Neural crest cell (in vitro differentiated cells): ENCODE results near the gene CWC22. TPM values are rescaled to one million over a fixed set of nuclear protein-coding genes. Genes with fewer than 3 reads are reported as not detected.
A peak's percentile ranks its signal among the peaks of the same experiment; 100 is the strongest.

Source experiments
- DNase-seq: peaks from one replicate; pipeline ENCODE4 v3.0.0; 2021; ENCODE audit warnings: low read depth, mixed read lengths, low spot score
- H3K27ac Mint-ChIP-seq: one replicate; pipeline ENCODE4 v1.8.0; 2021; ENCODE audit warnings: mild to moderate bottlenecking, mixed read lengths; ENCODE audit not compliant: unreplicated experiment
- H3K27me3 Mint-ChIP-seq: 2 replicates; pipeline ENCODE4 v1.8.0; 2021; ENCODE audit warnings: low read depth, mild to moderate bottlenecking, mixed read lengths
- H3K36me3 Mint-ChIP-seq: 2 replicates; pipeline ENCODE4 v1.8.0; 2021; ENCODE audit warnings: low read depth, mild to moderate bottlenecking, mixed read lengths
- H3K4me1 Mint-ChIP-seq: 2 replicates; pipeline ENCODE4 v1.8.0; 2021; ENCODE audit warnings: mixed read lengths
- H3K4me3 Mint-ChIP-seq: one replicate; pipeline ENCODE4 v1.8.0; 2021; ENCODE audit warnings: mild to moderate bottlenecking, mixed read lengths
- H3K9me3 Mint-ChIP-seq: 2 replicates; pipeline ENCODE4 v1.8.0; 2021; ENCODE audit warnings: mixed read lengths
- CTCF ChIP-seq: fragments of 200-600 bp; sonication (generic); conservative IDR thresholded peaks from 2 replicates; pipeline ENCODE4 v1.5.0; 2021; ENCODE audit warnings: antibody characterized with exemption, mild to moderate bottlenecking
- total RNA-seq: library from RNA; stranded (reverse); gene quantifications from 2 replicates; pipeline ENCODE4 v1.2.1, GENCODE V29; 2021

The CWC22 gene
- total RNA-seq, 1 donor from 2014 or later = 25.8 TPM

GRCh38 chr2:179995741-179996515, 11.2 kb downstream of the CWC22 start:
- Mint-ChIP-seq H3K9me3 (no peaks in the 10 kb centered on the region), H3K4me3 (no peak overlapping the region), H3K27me3 (no peaks in the 10 kb centered on the region), H3K4me1 (peaks cover 6% of the 10 kb centered on the region), H3K27ac (no peak overlapping the region), H3K36me3 (peaks cover 4% of the 10 kb centered on the region)
- DNase-seq = no peak
- no peak for TF ChIP-seq CTCF

DNA sequence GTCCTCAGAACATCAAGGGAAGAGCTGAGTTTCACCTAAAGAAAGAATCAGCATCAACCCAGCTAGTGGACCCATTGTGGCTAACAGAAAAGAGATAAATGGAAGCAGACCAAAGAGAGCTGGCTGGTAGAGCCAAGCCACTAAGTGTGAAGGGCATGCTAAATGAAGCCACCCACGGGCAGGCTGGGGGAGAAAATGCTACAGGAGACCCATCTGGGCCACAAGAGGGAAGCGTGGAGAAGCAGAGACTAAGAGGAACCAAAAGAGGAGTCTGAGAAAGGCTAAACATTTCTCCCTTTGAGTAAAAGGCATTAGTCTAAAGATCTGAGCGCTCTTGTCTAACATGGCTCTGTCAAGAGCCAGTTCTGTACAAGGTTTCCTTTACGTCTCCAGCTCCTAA, 15.8 kb downstream of the CWC22 start:
- H3K4me3 Mint-ChIP-seq = no peak overlapping the region
- TF ChIP-seq CTCF = no peak
- DNase-seq = no peak
- no peaks in the 10 kb centered on the region for H3K9me3 Mint-ChIP-seq
- H3K4me1 Mint-ChIP-seq = peaks cover 6% of the 10 kb centered on the region
- H3K36me3 Mint-ChIP-seq = peaks cover 4% of the 10 kb centered on the region
- peak overlapping the region; percentile 22 for H3K27ac Mint-ChIP-seq
- H3K27me3 Mint-ChIP-seq = no peaks in the 10 kb centered on the region

- TF ChIP-seq CTCF = no peak
- no peaks in the 10 kb centered on the region for H3K27me3 Mint-ChIP-seq
- peak overlapping the region; percentile 22 for H3K27ac Mint-ChIP-seq
- H3K4me3 Mint-ChIP-seq = no peak overlapping the region
- no peak for DNase-seq
- H3K9me3 Mint-ChIP-seq = no peaks in the 10 kb centered on the region
- H3K36me3 Mint-ChIP-seq = peaks cover 4% of the 10 kb centered on the region
- H3K4me1 Mint-ChIP-seq = peaks cover 4% of the 10 kb centered on the region
Measured at GRCh38 chr2:179990676-179991317, 16.3 kb downstream of the CWC22 start.

GRCh38 chr2:179987916-179988315, 19.2 kb downstream of the CWC22 start:
- H3K36me3 Mint-ChIP-seq = peaks cover 18% of the 10 kb centered on the region
- H3K4me3 Mint-ChIP-seq = no peak overlapping the region
- no peak overlapping the region for H3K27ac Mint-ChIP-seq
- H3K27me3 Mint-ChIP-seq = no peaks in the 10 kb centered on the region
- TF ChIP-seq CTCF = no peak
- no peak for DNase-seq
- H3K4me1 Mint-ChIP-seq = no peaks in the 10 kb centered on the region
- no peaks in the 10 kb centered on the region for H3K9me3 Mint-ChIP-seq

DNA sequence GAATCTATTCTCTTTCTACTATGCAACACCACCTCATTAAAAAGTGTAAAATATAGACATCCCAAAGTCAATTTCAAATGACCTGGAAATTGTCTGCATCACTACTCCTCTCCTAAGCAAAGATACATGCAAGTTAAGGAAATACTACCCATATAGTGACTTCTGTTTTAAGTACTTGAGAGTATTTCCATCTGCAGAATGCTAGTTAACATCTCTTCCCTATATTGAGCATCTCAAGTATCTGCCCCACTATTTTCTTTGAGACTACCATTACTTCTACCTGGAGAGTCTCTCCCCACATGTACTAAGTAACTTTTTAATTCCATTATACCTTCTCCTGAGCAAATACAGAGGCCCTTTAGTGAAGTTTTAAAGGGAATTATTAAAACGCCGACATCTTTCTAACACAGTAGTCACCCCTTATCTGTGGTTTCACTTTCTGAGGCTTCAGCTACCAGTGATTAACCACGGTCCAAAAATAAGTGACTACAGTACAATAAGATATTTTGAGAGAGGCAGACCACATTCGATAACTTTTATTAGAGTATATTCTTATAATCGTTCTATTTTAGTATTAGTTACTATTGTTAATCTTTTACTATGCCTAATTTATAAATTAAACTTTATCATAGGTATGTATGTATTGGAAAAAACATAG, 21.8 kb downstream of the CWC22 start:
- Mint-ChIP-seq H3K4me3 (no peak overlapping the region), H3K36me3 (peaks cover 28% of the 10 kb centered on the region), H3K27me3 (no peaks in the 10 kb centered on the region), H3K4me1 (peaks cover 6% of the 10 kb centered on the region), H3K9me3 (no peaks in the 10 kb centered on the region), H3K27ac (no peak overlapping the region)
- no peak for DNase-seq
- no peak for TF ChIP-seq CTCF
